ENCODE data around the gene BBS2.

GRCh38 chr16:56463153-56463552 lies 56.7 kb downstream of the BBS2 start:
- no peak for TF ChIP-seq POLR2A (conservative IDR thresholded peaks at IDR 0.05)
- no peak for TF ChIP-seq USF1 (CRISPR knock-in tag; IDR thresholded peaks at IDR 0.05)
- TF ChIP-seq CHD2 (IDR thresholded peaks at IDR 0.05; ENCODE audit: low read depth, low read length): no peak
- no peak for TF ChIP-seq CTCF (IDR thresholded peaks at IDR 0.05 in 2 of 3, conservative IDR thresholded peaks at IDR 0.05 in 1 of 3; ENCODE audit: insufficient read depth in 2 of 3, low read depth in 1 of 3, low read length in 3 of 3)
- no peak for TF ChIP-seq ATF3 (IDR thresholded peaks at IDR 0.05)
- no peak for TF ChIP-seq ATF3 (CRISPR knock-in tag; conservative IDR thresholded peaks at IDR 0.05)
- TF ChIP-seq MLX (CRISPR knock-in tag; conservative IDR thresholded peaks at IDR 0.05): no peak
- no peak for TF ChIP-seq RFX5 (IDR thresholded peaks at IDR 0.05; ENCODE audit: low read depth, low read length)

All from K562 (cell line).